ENCODE data around the gene PRR18.

- TF ChIP-seq SP1 (IDR thresholded peaks at IDR 0.05) (no peak), LEF1 (IDR thresholded peaks at IDR 0.05; ENCODE audit: borderline replicate concordance) (no peak), CTBP1 (IDR thresholded peaks at IDR 0.05; ENCODE audit: borderline replicate concordance) (no peak), FOXM1 (IDR thresholded peaks at IDR 0.05; ENCODE audit: borderline replicate concordance) (no peak), TARDBP (IDR thresholded peaks at IDR 0.05) (no peak), BHLHE40 (IDR thresholded peaks at IDR 0.05; ENCODE audit: borderline replicate concordance) (no peak), FOXK2 (IDR thresholded peaks at IDR 0.05) (no peak), FOXA1 (IDR thresholded peaks at IDR 0.05) (no peak), ELF4 (IDR thresholded peaks at IDR 0.05) (no peak), L3MBTL2 (conservative IDR thresholded peaks at IDR 0.05) (no peak)
These were observed 17.3 kb upstream of the PRR18 start for GRCh38 chr6:166325383-166326042.
